VCaP (cell line): ENCODE data around the gene SLIT1.
A peak's percentile ranks its signal among the peaks of the same experiment; 100 is the strongest.

Experiments used
- H3K27ac ChIP-seq: fragments of 450-650 bp; 2 replicates; pipeline ENCODE4 v1.5.1; 2017
- TF ChIP-seq, protein P1 (sequence below): fragments of 450-650 bp; conservative IDR thresholded peaks from 2 replicates; pipeline ENCODE4 v1.5.1; 2017; ENCODE audit warnings: mild to moderate bottlenecking, moderate library complexity

SLIT1 gene

DNA sequence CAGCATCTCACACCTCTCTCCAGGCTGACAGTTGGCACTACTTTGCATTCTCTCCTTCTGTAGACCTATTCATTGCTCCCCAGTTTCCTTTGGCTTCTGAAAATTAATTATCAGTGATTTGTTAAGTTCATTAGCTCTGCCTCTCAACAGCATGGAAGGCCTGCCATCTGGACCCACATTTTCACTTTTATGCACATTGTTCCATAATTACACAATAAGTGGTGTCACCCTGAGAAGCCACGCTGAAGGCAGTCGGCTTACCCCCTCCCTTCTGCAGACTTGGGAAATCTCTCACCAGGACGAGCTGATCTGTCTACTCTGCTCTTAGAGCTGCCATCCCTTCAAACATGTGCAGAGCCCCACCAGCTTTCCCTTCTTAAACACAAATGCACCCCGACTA is 64.7 kb downstream of the SLIT1 start:
- H3K27ac ChIP-seq: no peak overlapping the region
- TF ChIP-seq, protein P1, sequence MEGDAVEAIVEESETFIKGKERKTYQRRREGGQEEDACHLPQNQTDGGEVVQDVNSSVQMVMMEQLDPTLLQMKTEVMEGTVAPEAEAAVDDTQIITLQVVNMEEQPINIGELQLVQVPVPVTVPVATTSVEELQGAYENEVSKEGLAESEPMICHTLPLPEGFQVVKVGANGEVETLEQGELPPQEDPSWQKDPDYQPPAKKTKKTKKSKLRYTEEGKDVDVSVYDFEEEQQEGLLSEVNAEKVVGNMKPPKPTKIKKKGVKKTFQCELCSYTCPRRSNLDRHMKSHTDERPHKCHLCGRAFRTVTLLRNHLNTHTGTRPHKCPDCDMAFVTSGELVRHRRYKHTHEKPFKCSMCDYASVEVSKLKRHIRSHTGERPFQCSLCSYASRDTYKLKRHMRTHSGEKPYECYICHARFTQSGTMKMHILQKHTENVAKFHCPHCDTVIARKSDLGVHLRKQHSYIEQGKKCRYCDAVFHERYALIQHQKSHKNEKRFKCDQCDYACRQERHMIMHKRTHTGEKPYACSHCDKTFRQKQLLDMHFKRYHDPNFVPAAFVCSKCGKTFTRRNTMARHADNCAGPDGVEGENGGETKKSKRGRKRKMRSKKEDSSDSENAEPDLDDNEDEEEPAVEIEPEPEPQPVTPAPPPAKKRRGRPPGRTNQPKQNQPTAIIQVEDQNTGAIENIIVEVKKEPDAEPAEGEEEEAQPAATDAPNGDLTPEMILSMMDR: no peak

DNA sequence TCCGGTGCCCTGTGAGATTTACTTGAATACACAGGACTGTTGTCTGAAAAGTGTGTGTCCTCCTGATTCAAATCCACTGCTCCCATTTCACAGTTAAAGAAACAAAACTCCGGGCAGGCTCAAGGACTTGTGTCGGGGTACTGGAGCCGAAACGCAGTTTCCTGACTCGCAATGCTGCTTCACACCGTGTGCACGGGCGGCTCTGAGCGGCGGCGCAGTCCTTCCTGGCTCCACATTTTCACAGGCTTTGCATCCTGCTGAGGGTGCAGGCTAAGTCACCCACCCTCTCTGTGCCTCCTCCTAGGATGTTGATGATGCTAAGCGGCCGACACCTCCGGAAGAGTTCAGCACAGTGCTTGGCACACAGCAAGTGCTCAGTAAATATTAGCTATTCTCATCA is 65.4 kb downstream of the SLIT1 start:
- no peak overlapping the region for H3K27ac ChIP-seq
- TF ChIP-seq, protein P1: no peak

DNA sequence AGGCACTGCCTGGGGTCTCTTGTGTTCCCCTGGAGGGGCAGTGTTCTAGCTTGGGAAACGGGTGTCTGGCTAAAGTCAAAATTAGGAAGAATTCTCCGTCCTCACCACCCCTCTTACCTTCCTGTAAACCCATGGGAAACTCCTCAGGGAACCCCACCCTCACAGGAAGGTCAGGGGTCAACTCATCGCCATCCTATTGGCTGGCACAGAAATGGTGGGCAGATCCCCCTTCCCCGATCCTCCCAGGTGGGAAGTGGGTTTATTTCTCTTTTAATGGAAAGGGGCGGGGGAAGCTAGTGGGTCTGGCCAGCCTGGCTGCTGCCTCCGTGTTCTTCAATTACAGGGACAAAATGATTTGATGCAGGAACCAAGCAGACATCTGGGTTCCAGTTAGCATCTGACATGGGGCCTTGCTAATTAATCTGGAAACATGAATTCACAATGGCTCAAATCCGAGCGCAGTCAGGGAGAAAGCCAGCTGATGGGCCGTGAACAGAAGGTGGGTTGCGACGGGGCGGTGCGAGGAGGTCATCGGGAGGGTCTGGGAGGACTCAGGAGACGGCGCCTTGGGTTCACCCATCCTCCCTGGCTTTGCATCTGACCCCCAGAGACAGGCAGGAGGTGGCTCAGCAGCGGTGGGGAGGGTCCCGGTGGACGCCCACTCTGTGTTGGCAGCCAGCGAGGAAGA is 66.6 kb downstream of the SLIT1 start:
- TF ChIP-seq, protein P1: no peak
- H3K27ac ChIP-seq: no peak overlapping the region

DNA sequence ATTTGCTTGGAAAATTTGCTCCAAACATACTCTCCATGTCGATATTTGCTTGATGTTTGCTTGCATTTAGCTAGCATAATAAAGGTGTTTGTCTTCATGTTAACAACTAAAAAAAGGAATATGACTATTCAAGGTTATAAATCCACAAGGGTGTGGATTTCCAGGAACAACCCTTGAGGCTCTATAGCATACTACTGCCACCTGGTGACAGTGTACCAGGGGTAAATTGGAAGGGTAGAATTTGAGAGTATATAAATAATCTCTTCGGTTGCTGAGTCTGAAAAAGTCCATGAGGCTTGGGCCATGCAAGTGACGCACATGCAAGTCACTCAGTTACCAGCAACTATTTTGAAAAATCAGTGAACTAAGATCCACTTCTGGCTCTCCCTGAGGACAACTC is 68.4 kb downstream of the SLIT1 start:
- H3K27ac ChIP-seq: peak overlapping the region; percentile 33; the same call in 1 of the 2 replicates
- TF ChIP-seq, protein P1: peak; percentile 74

DNA sequence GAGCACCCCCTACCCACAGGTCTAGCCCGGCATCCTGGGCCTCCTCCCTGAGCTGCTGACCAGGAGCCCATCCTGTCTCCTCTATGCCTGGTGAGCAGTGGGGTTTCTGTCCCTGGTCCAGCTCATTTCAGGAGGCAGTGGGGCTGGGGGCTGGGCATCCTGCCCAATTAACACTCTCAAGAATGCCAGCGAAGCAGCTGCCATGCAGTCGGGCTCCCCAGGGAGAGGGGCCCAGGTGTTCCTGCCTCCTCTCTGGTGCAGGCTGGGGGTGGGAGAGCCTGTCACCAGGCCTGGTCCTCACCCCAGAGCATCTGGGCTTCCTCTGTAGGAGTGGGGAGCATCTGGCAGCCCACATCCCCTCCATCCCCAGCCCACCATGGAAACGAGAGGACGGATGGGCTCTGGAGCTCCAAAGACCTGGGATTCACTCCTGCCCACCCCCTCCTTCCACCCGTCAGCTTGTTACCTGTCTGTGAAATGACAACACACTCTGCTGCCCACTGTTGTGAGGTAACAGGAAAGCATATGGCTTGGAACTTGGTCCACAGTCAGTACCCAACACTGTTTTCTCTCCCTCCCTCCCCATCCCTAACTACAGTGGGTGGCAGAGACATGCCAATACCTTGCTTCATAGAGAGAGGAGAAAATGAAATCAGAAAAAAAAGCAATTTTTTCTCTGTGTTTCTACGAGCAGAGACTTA is 69.1 kb downstream of the SLIT1 start:
- H3K27ac ChIP-seq: peak overlapping the region; percentile 33; the same call in 1 of the 2 replicates
- TF ChIP-seq, protein P1: no peak

DNA sequence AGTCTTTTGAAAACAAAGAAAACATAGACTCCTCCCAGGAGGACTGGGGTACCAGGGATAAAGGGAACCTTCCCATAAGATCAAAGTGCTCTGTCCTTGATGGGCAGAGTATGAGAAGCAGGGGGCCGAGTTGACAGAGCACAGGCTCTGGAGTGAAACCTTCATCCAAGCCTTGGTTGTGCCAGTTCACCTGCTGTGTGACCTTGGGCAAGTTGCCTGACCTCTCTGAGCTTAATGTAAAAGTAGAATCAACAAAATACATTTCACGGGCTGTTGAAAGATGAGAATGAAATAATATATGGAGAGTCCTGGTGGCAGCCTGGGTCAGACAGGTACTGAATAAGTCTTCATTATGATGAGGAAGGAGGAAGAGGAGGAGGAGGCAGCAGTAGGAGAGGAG is 69.9 kb downstream of the SLIT1 start:
- TF ChIP-seq, protein P1: no peak
- H3K27ac ChIP-seq: no peak overlapping the region

DNA sequence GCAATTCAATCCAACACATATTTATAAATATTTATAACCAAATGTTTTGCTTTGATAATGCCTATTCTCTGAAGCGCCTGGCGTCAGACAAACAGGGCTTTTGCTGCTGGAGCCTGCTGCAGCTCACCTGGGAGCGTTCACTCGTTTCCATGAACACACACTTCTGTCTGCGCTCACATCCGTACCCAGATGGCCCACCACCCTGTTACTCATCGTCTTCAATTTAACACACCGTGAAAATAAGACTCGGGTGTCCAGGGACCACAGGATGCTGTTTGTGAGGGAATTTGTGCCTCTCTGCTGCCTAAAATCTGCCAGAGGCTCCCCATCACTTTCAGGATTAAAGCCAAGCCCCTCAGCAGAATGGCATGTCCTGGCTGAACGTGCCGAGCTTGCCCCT is 74.1 kb downstream of the SLIT1 start:
- no peak overlapping the region for H3K27ac ChIP-seq
- TF ChIP-seq, protein P1: no peak
